NCI-H128 (cell line): Measurements from ENCODE around the gene ANKS6.

Experiments used
- DNase-seq: peaks from one replicate; lab custom pipeline; 2025; ENCODE audit not compliant: unreplicated experiment; lab: John Stamatoyannopoulos, UW

Gene ANKS6

DNA sequence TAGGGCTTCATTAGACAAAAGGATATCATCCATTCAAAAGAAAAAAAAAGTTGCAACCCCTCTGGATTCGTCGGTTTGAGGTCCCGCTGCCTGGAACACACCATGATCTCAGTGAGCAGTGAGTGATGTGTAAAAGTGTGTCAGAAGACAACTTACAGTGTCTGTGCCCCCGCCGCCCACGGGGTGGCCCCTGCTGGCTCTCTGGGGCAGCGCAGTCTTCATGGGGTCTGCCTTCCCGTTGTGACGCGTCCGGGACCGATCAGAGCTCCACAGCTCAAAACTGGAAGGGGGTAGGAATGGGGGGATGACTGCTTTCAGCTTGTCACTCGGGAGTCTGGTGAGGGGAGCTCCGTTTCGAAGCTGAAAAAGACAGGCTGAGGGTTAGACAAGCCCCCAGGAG is 22.6 kb downstream of the ANKS6 start:
- DNase-seq = no peak

- DNase-seq = no peak
These were observed 23.8 kb downstream of the ANKS6 start for GRCh38 chr9:98772364-98773155.

GRCh38 chr9:98771209-98771874 is 25.0 kb downstream of the ANKS6 start:
- DNase-seq = no peak

DNA sequence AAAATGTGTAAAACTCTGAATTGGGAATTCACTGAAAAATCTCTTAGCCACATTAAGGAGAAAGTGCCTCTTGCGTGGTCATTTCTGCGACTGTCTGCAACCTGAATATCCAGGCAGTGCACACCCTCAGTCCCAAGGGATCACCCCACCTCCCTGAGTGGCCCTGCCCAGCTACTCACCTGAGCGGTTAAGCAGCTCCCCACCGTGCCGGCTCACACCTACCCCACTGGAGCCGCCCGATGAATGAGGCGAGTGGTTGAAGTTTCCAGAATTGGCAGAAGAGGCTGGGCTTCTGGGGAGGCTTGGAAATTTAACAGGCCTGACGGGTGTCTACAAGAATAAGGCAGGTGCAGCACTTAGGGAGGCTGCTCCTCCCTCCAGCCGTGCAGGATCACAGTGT is 25.6 kb downstream of the ANKS6 start:
- DNase-seq = no peak

DNA sequence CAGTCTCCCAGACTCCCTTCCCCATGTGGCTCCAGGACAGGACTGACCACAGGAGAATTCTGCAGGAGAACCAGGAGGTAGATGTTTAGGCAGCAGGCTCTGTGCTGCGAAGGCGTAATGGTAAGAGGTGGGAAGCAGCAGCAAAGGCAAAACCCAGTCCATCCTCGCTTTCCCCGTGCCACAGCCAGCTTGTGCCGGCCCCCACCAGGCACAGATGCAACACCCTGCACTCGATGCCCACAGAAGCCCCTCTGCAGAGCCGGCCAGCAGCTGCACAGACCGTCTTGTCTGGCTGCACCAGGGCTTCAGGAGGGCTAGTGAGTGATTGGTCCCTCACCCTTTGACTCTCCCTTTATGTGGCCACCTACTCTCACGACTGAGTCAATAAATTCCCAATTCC is 28.0 kb downstream of the ANKS6 start:
- no peak for DNase-seq

DNA sequence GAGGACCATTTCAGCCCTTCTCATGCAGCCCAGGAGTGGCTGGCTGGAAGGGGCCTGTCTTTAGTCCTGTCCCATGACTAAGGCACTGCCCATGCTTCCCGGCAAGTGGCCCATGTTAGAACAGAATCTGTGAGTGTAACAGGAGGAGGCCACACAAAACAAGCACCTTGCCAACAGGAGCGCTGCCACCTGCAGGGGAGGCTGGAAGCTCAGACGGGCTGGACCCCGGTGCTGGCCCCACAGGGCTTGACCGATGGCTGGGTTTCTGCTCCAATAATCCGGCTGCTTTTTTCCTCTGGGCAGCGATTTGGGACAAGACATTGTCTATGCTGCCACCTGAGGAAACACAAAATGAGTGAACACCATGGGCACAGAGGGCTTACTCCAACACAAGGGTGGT is 28.4 kb downstream of the ANKS6 start:
- no peak for DNase-seq

DNA sequence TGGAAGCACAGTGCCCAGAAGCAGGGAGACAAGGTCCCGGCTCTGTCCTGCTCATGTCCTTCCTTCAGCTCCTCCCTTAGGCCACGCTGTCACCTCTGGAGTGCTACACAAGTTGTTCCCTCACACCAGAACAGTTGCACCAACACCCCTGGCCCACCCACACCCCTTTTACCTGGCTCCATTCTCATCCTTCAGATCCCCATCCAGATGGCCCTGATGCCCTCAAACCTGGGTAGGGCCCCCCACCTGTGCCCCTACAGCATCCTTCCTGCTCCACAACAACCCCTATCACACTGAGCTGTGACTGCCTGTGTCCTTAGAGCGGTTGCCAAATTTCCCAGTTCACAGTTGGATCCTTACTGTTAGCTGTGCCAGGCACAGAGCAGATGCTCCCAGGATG is 29.2 kb downstream of the ANKS6 start:
- no peak for DNase-seq

- DNase-seq = no peak
These were observed 29.8 kb downstream of the ANKS6 start for GRCh38 chr9:98766586-98766985.

DNA sequence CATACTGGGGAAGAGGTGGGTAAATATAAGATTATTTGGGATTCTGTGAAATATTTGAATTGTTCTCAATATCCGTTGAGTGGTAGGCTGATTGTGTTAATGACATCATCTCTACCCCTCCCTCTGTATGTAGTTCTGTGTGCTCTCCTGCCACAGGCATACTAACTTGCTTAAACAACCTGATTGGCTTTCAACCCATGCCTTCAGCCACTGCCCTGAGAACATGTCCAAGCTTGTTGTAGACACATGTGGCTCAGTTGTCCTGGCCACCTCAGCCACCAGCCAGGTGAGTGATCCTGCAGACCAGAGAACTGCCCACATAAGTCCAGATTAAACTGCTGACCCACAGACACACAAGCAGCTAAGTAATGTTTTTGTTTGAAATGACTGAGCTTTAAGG is 31.1 kb downstream of the ANKS6 start:
- DNase-seq = no peak

GRCh38 chr9:98763986-98764745 is 32.2 kb downstream of the ANKS6 start:
- no peak for DNase-seq

DNA sequence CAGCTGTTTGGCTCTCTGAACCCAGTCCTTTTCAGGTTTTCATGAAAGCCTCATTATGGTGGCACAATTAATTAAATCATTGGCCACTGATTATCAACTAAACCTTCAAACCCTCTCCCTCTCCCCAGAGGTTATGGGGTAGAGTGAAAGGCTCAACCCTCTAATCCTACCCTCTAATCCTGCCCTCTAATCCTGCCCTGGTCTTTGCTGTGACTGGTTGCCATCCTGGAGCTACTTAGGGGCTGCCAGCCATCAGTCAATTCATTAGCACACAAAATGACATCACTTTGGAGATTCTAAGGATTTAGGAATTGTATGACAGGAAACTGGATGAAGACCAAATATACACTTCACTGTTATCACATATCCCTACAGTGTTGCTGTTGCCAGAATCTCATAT is 36.1 kb downstream of the ANKS6 start:
- DNase-seq = no peak

DNA sequence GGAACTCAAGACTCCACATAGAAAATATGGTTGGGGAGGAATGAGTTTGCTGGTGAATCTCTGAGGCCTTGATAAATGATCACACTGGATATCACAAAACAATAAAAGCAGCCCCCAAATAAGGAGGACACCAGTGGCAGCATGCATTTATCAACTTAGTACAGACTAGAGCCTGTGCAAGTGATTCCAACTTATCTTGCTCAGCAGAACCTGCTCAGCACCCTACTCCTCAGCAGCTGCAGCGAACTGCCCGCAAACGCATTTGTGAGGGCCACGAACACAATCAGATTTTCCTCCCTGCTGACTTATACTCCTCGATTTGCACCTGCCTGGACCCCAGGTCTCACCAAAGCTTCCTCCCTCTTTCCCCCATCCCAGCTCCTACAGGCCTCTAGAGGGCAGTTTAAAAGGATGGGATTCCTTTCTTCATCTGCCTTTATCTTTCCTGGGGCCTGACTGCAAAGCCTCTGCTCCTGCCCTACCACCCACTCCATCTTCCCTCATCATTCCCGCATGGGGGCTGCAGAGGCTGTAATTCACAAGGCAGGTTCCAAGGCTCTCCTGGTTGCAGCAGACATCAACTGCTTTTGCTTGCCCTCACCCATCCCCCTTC is 41.2 kb downstream of the ANKS6 start:
- no peak for DNase-seq

- DNase-seq = no peak
These were observed 45.1 kb downstream of the ANKS6 start for GRCh38 chr9:98751210-98751609.

DNA sequence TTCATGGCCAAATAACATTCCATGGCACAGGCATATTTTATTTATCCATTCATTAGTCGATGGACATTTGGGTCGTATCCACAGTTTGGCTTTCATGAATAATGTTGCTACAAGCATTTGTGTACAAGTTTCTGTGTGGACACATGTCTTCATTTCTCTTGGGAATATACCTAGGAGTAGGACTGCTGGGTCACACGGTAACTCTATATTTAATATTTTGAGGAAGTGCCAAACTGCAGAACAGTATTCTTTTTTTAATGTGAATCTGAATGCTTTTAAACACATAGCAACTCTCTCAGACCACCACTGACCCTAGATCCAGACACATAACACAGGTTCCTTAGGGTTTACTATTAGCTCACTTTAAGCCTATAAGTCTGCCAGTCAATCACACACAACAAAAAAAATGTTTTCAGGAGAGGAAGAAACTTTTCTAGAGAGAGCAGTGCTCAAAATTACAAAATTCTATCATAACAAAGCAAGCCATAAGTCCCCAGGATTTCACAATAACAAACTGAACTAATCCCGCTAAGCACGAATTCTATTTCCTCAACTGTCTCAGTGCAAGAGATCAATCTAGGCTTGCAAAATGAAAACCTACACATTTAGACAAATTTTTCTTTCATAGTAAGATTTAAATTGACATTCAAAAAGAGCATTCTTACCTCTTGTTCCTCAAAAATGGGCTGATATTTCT is 45.8 kb downstream of the ANKS6 start:
- no peak for DNase-seq

- DNase-seq = no peak
These were observed 48.9 kb downstream of the ANKS6 start for GRCh38 chr9:98747476-98747875.

DNA sequence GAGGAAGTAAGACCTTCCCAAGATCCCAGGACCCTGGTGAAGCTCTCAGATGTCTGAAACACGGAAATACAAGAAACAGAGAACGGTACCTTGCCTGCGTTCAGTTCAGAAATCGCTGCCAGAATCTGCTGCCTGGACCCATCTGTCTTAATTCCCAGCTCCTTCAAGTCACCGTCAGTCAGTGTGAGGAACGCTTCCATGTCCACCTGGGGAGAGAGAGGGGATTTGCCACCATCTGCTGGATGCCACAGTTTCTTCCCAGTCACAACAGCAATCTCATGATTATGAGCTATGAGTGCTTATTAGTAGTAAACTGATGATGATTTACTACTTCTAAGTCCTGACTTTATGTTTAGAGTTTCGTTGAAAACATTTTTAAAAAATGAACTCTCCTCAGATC is 50.9 kb downstream of the ANKS6 start:
- no peak for DNase-seq

GRCh38 chr9:98743818-98744611 is 52.3 kb downstream of the ANKS6 start:
- no peak for DNase-seq

- DNase-seq = no peak
These were observed 53.0 kb downstream of the ANKS6 start for GRCh38 chr9:98743329-98743728.

GRCh38 chr9:98742325-98743280 is 53.8 kb downstream of the ANKS6 start:
- no peak for DNase-seq
